Measurements from ENCODE around the gene BGN.

BGN gene

GRCh38 chrX:153456161-153456560 lies 38.6 kb upstream of the BGN start:
- DNase-seq (ENCODE audit: low read depth, low spot score): no peak
- no peak overlapping the region for H3K4me3 ChIP-seq (ENCODE audit: low read depth, low read length)
- no peak for TF ChIP-seq CTCF (IDR thresholded peaks at IDR 0.05; ENCODE audit: low read depth, low read length)
- in situ Hi-C loops (cut with HindIII; ENCODE audit: low sequenced_read_pairs): no loop called here

GRCh38 chrX:153456704-153457103 lies 38.1 kb upstream of the BGN start:
- TF ChIP-seq CTCF (IDR thresholded peaks at IDR 0.05; ENCODE audit: low read depth, low read length): no peak
- H3K4me3 ChIP-seq (ENCODE audit: low read depth, low read length): no peak overlapping the region
- DNase-seq (ENCODE audit: low read depth, low spot score): no peak
- in situ Hi-C loops (cut with HindIII; ENCODE audit: low sequenced_read_pairs): no loop called here

GRCh38 chrX:153457136-153457825 lies 37.5 kb upstream of the BGN start:
- H3K4me3 ChIP-seq (ENCODE audit: low read depth, low read length): no peak overlapping the region
- in situ Hi-C loops (cut with HindIII; ENCODE audit: low sequenced_read_pairs): no loop called here
- DNase-seq (ENCODE audit: low read depth, low spot score): no peak
- no peak for TF ChIP-seq CTCF (IDR thresholded peaks at IDR 0.05; ENCODE audit: low read depth, low read length)

- in situ Hi-C loops (cut with HindIII; ENCODE audit: low sequenced_read_pairs): no loop called here
- TF ChIP-seq CTCF (IDR thresholded peaks at IDR 0.05; ENCODE audit: low read depth, low read length): no peak
- H3K4me3 ChIP-seq (ENCODE audit: low read depth, low read length): no peak overlapping the region
- DNase-seq (ENCODE audit: low read depth, low spot score): no peak
Observed at GRCh38 chrX:153457827-153458466, 36.8 kb upstream of the BGN start.

GRCh38 chrX:153458476-153458875 lies 36.3 kb upstream of the BGN start:
- in situ Hi-C loops (cut with HindIII; ENCODE audit: low sequenced_read_pairs): no loop called here
- no peak overlapping the region for H3K4me3 ChIP-seq (ENCODE audit: low read depth, low read length)
- no peak for TF ChIP-seq CTCF (IDR thresholded peaks at IDR 0.05; ENCODE audit: low read depth, low read length)
- no peak for DNase-seq (ENCODE audit: low read depth, low spot score)

- in situ Hi-C loops (cut with HindIII; ENCODE audit: low sequenced_read_pairs): no loop called here
- peak; percentile 62 for DNase-seq (ENCODE audit: low read depth, low spot score)
- TF ChIP-seq CTCF (IDR thresholded peaks at IDR 0.05; ENCODE audit: low read depth, low read length): peak; percentile 7
- H3K4me3 ChIP-seq (ENCODE audit: low read depth, low read length): no peak overlapping the region
Observed at GRCh38 chrX:153459986-153460385, 34.8 kb upstream of the BGN start.
